SK-N-SH (cell line): ENCODE measurements around the gene TRRAP. TPM values are rescaled to one million over a fixed set of nuclear protein-coding genes. Genes with fewer than 3 reads are reported as not detected.

Experiments used
- CTCF ChIA-PET: fragments of 300-600, 350-600 bp; formaldehyde crosslinking; extraction: SDS; loops from one replicate; lab custom pipeline; 2021; lab: Yijun Ruan, JAX
- POLR2A ChIA-PET: fragments of 350-600 bp; sonication (Branson Sonifier 250); formaldehyde crosslinking; extraction: SDS; loops from one replicate; lab custom pipeline; 2020; ENCODE audit warnings: antibody characterized with exemption, inconsistent platforms; lab: Yijun Ruan, JAX
- DNase-seq: peaks from one replicate; pipeline ENCODE4 v3.0.0; 2012
- H2AFZ ChIP-seq: fragments of 200-600 bp; sonication (generic); 2 replicates; pipeline ENCODE4 v1.8.1; 2016; ENCODE audit warnings: antibody characterized with exemption, mild to moderate bottlenecking, low read depth
- H3F3A ChIP-seq: fragments of 200-600 bp; sonication (generic); replicated peaks from 2 replicates; pipeline ENCODE3; 2016; ENCODE audit warnings: antibody characterized with exemption, mild to moderate bottlenecking; ENCODE audit not compliant: insufficient read depth
- H3K27ac ChIP-seq, 2 experiments: fragments of 200-500 bp in 1 of 2; fragments of 200-600 bp in 1 of 2; sonication (Bioruptor generic) in 1 of 2; sonication (generic), shearing (Covaris generic) in 1 of 2; 2 replicates each; pipeline versions ENCODE4 v1.5.1 to v1.6.1; 2014 to 2016; ENCODE audit warnings: low read depth in 2 of 2, inconsistent platforms in 1 of 2, low read length in 1 of 2, mild to moderate bottlenecking in 1 of 2, mixed read lengths in 1 of 2
- H3K27me3 ChIP-seq: fragments of 200-600 bp; sonication (generic), shearing (Covaris generic); 2 replicates; pipeline ENCODE4 v1.6.1; 2016; ENCODE audit warnings: mixed run types; ENCODE audit not compliant: insufficient read depth
- H3K36me3 ChIP-seq, 2 experiments: fragments of 200-500 bp in 1 of 2; fragments of 200-600 bp in 1 of 2; sonication (Bioruptor generic) in 1 of 2; sonication (generic) in 1 of 2; replicated peaks in 1 of 2; 2 replicates each; pipeline versions ENCODE3 to v1.5.1; 2014 to 2016; ENCODE audit warnings: low read length in 1 of 2, mild to moderate bottlenecking in 1 of 2; ENCODE audit not compliant: insufficient read depth in 2 of 2, control insufficient read depth in 1 of 2
- H3K4me1 ChIP-seq, 2 experiments: fragments of 200-500 bp in 1 of 2; fragments of 200-600 bp in 1 of 2; sonication (Bioruptor generic) in 1 of 2; sonication (generic), shearing (Covaris generic) in 1 of 2; 2 replicates each; pipeline versions ENCODE4 v1.5.1 to v1.6.1; 2014 to 2016; ENCODE audit warnings: low read depth in 1 of 2, low read length in 1 of 2, mixed run types in 1 of 2; ENCODE audit not compliant: insufficient read depth in 2 of 2, control insufficient read depth in 1 of 2
- H3K4me2 ChIP-seq: fragments of 200-600 bp; sonication (generic), shearing (Covaris generic); 2 replicates; pipeline ENCODE4 v1.6.1; 2017; ENCODE audit warnings: mixed run types
- H3K4me3 ChIP-seq, 2 experiments: fragments of 200-500 bp in 1 of 2; fragments of 200-600 bp in 1 of 2; sonication (Bioruptor generic) in 1 of 2; sonication (generic), shearing (Covaris generic) in 1 of 2; 2 replicates each; pipeline versions ENCODE4 v1.5.1 to v1.8.1; 2014 to 2016; ENCODE audit warnings: low read depth in 2 of 2, inconsistent platforms in 1 of 2, low read length in 1 of 2, mild to moderate bottlenecking in 1 of 2, mixed read lengths in 1 of 2, moderate library complexity in 1 of 2
- H3K79me2 ChIP-seq: fragments of 200-600 bp; sonication (generic); 2 replicates; pipeline ENCODE4 v1.8.1; 2017; ENCODE audit warnings: mild to moderate bottlenecking; ENCODE audit not compliant: insufficient read depth
- H3K9ac ChIP-seq: fragments of 200-600 bp; sonication (generic); 2 replicates; pipeline ENCODE4 v1.6.1; 2017; ENCODE audit warnings: mixed run types
- H3K9me2 ChIP-seq: fragments of 200-600 bp; sonication (generic); 2 replicates; pipeline ENCODE4 v1.6.1; 2017; ENCODE audit warnings: mixed run types
- H3K9me3 ChIP-seq: fragments of 200-600 bp; sonication (generic); 2 replicates; pipeline ENCODE4 v1.6.1; 2017; ENCODE audit warnings: mixed run types, mild to moderate bottlenecking, moderate library complexity
- H4K20me1 ChIP-seq: fragments of 200-600 bp; sonication (generic); 2 replicates; pipeline ENCODE4 v1.6.1; 2017; ENCODE audit warnings: mild to moderate bottlenecking, mixed run types; ENCODE audit not compliant: insufficient read depth
- CTCF ChIP-seq: fragments of 200-600 bp; sonication (generic); IDR thresholded peaks from 2 replicates; pipeline ENCODE4 v1.6.1; 2017; ENCODE audit warnings: antibody characterized with exemption, mild to moderate bottlenecking, moderate library complexity
- FOSL2 ChIP-seq: IDR thresholded peaks from 2 replicates; pipeline ENCODE4 v1.4.0; 2012; ENCODE audit warnings: low read depth, mild to moderate bottlenecking, moderate library complexity, borderline replicate concordance
- IRF3 ChIP-seq: fragments of 150-350 bp; IDR thresholded peaks from 2 replicates; pipeline ENCODE4 v1.6.1; 2016; ENCODE audit warnings: mild to moderate bottlenecking, low read depth, low read length
- JUND ChIP-seq: IDR thresholded peaks from 2 replicates; pipeline ENCODE4 v1.4.0; 2012
- NFIC ChIP-seq: IDR thresholded peaks from 2 replicates; pipeline ENCODE4 v1.4.0; 2012; ENCODE audit warnings: borderline replicate concordance
- NRF1 ChIP-seq: IDR thresholded peaks from 2 replicates; pipeline ENCODE4 v1.6.1; 2012; ENCODE audit warnings: low read depth, mild to moderate bottlenecking, low read length
- POLR2AphosphoS5 ChIP-seq: IDR thresholded peaks from 2 replicates; pipeline ENCODE4 v1.6.1; 2012; ENCODE audit warnings: low read depth, low read length
- REST ChIP-seq: IDR thresholded peaks from 2 replicates; pipeline ENCODE4 v1.6.1; 2012; ENCODE audit warnings: mild to moderate bottlenecking, low read depth, low read length, moderate library complexity
- RXRA ChIP-seq: IDR thresholded peaks from 2 replicates; pipeline ENCODE4 v1.4.0; 2012; ENCODE audit warnings: low read depth, mild to moderate bottlenecking, borderline replicate concordance
- TEAD4 ChIP-seq: IDR thresholded peaks from 2 replicates; pipeline ENCODE4 v1.4.0; 2012; ENCODE audit warnings: mild to moderate bottlenecking, borderline replicate concordance; ENCODE audit not compliant: insufficient read depth
- YY1 ChIP-seq: IDR thresholded peaks from 2 replicates; pipeline ENCODE4 v1.4.0; 2012; ENCODE audit warnings: low read depth, mild to moderate bottlenecking
- WGBS: methylation state at CpG from one replicate; pipeline ENCODE4 v1.1.6; 2017; ENCODE audit warnings: low lambda C conversion rate; 5-methylcytosine and 5-hydroxymethylcytosine counted together
- polyA plus RNA-seq, 3 experiments: library from polyadenylated mRNA; depleted of rRNA; stranded (reverse); fragments of >200 nt; gene quantifications; 2 replicates each; pipeline ENCODE4 v1.2.3, GENCODE V29; 2012

TRRAP gene
- polyA plus RNA-seq, 1 of the 3 experiments (the other 2 are of a cell fraction): 24.9 TPM

- Histone ChIP-seq H3F3A (peaks cover 4% of the 10 kb centered on the region), H3K4me2 (no peak overlapping the region), H3K36me3 (peaks cover 49 to 94% of the 10 kb centered on the region in 2 experiments), H4K20me1 (no peaks in the 10 kb centered on the region), H3K79me2 (no peaks in the 10 kb centered on the region), H3K9me2 (no peaks in the 10 kb centered on the region)
- POLR2A ChIA-PET: no interaction called here
- WGBS: 94% methylated on average over 3 of the region's 3 CpGs
- TF ChIP-seq JUND (no peak), POLR2AphosphoS5 (no peak), REST (no peak), FOSL2 (no peak), NFIC (no peak), IRF3 (no peak), NRF1 (no peak), YY1 (no peak), CTCF (no peak), TEAD4 (no peak), RXRA (no peak)
- TF ChIP-seq, all 33 proteins: peak for 0
- Histone ChIP-seq H3K4me1 (peaks cover 0 to 2% of the 10 kb centered on the region in 2 experiments; a peak in 1 of 4 replicates), H3K9ac (no peak overlapping the region), H3K27ac (no peak overlapping the region), H3K4me3 (no peak overlapping the region), H3K27me3 (no peaks in the 10 kb centered on the region), H2AFZ (no peak overlapping the region), H3K9me3 (no peaks in the 10 kb centered on the region)
- CTCF ChIA-PET: interaction anchor here (2.6 kb wide), 1 partner anchor 43 kb away, joined by 8 read pairs; no protein-coding TSS in a partner anchor
- no peak for DNase-seq
Measured at GRCh38 chr7:98997846-98998245, 119.5 kb downstream of the TRRAP start.
